HepG2 (cell line): Measurements from ENCODE around the gene MAPK14. TPM values are rescaled to one million over a fixed set of nuclear protein-coding genes. Genes with fewer than 3 reads are reported as not detected.

Experiments used
- CAMTA2 ChIP-seq: sonication (generic); formaldehyde crosslinking; IDR thresholded peaks from 2 replicates; pipeline ENCODE4 v1.4.0; 2020; ENCODE audit warnings: mild to moderate bottlenecking, missing genetic modification reagents, borderline replicate concordance
- ESRRA ChIP-seq: sonication (generic); formaldehyde crosslinking; IDR thresholded peaks from 2 replicates; pipeline ENCODE4 v1.5.1; 2020; ENCODE audit warnings: mild to moderate bottlenecking, low read depth, missing genetic modification reagents
- GATAD2A ChIP-seq: IDR thresholded peaks from 2 replicates; pipeline ENCODE4 v1.6.1; 2016
- HNRNPL ChIP-seq: fragments of 200-400 bp; formaldehyde crosslinking; IDR thresholded peaks from 2 replicates; pipeline ENCODE4 v1.6.1; 2017; ENCODE audit warnings: mild to moderate bottlenecking, low read depth, low read length
- HNRNPLL ChIP-seq: fragments of 200-400 bp; formaldehyde crosslinking; IDR thresholded peaks from 2 replicates; pipeline ENCODE4 v1.6.1; 2017; ENCODE audit warnings: mild to moderate bottlenecking, low read depth, low read length; ENCODE audit not compliant: poor library complexity, severe bottlenecking
- KAT2B ChIP-seq: fragments of 150-350 bp; IDR thresholded peaks from 2 replicates; pipeline ENCODE4 v1.6.1; 2014; ENCODE audit warnings: low read depth, low read length, borderline replicate concordance
- MTF2 ChIP-seq: sonication (generic); formaldehyde crosslinking; IDR thresholded peaks from 2 replicates; pipeline ENCODE4 v1.5.0; 2020; ENCODE audit warnings: missing genetic modification reagents, borderline replicate concordance
- POLR2G ChIP-seq: fragments of 200-400 bp; formaldehyde crosslinking; IDR thresholded peaks from 2 replicates; pipeline ENCODE4 v1.6.1; 2018; ENCODE audit warnings: mild to moderate bottlenecking, low read depth, low read length, moderate library complexity
- SMAD9 ChIP-seq: sonication (generic); formaldehyde crosslinking; IDR thresholded peaks from 2 replicates; pipeline ENCODE4 v1.5.1; 2020; ENCODE audit warnings: mild to moderate bottlenecking, missing genetic modification reagents
- TAF15 ChIP-seq: fragments of 200-400 bp; formaldehyde crosslinking; IDR thresholded peaks from one replicate; pipeline ENCODE4 v1.6.1; 2018; ENCODE audit warnings: mild to moderate bottlenecking, low read depth, low read length; ENCODE audit not compliant: poor library complexity, severe bottlenecking
- YEATS2 ChIP-seq: sonication (generic); formaldehyde crosslinking; IDR thresholded peaks from 2 replicates; pipeline ENCODE4 v1.4.0; 2020; ENCODE audit warnings: missing genetic modification reagents, borderline replicate concordance
- ZNF432 ChIP-seq: sonication (generic); formaldehyde crosslinking; IDR thresholded peaks from 2 replicates; pipeline ENCODE4 v1.5.0; 2020; ENCODE audit warnings: missing genetic modification reagents, mild to moderate bottlenecking, borderline replicate concordance
- ZNF549 ChIP-seq: sonication (generic); formaldehyde crosslinking; IDR thresholded peaks from 2 replicates; pipeline ENCODE4 v1.5.0; 2020; ENCODE audit warnings: missing genetic modification reagents
- ZNF652 ChIP-seq: IDR thresholded peaks from 2 replicates; pipeline ENCODE4 v1.6.1; 2016; ENCODE audit warnings: low read depth, borderline replicate concordance
- ZNF749 ChIP-seq: sonication (generic); formaldehyde crosslinking; IDR thresholded peaks from 2 replicates; pipeline ENCODE4 v1.8.0; 2022; ENCODE audit warnings: mild to moderate bottlenecking, missing genetic modification reagents, moderate library complexity, borderline replicate concordance
- ZNF891 ChIP-seq: sonication (generic); formaldehyde crosslinking; IDR thresholded peaks from 2 replicates; pipeline ENCODE4 v1.5.0; 2020; ENCODE audit warnings: mild to moderate bottlenecking, missing genetic modification reagents
- polyA plus RNA-seq, 8 experiments: library from polyadenylated mRNA; depleted of rRNA in 3 of 8; stranded (reverse) in 7 of 8; unstranded in 1 of 8; fragments of >200 nt; fragmentation: Illumina TruSeq in 4 of 8; extraction: Trizol in 4 of 8; gene quantifications; 2 replicates each; pipeline versions ENCODE4 v1.2.1 to v1.2.3, GENCODE V29; 2011 to 2016; ENCODE audit warnings: low read depth in 4 of 8, missing spikeins in 1 of 8, mixed read lengths in 1 of 8; ENCODE audit not compliant: insufficient read depth in 1 of 8
- total RNA-seq, 5 experiments: library from RNA; depleted of rRNA; stranded (reverse); fragments of >200 nt; fragmentation: Illumina TruSeq; extraction: Trizol; gene quantifications; 2 replicates each; pipeline ENCODE4 v1.2.3, GENCODE V29; 2016; ENCODE audit warnings: low read depth in 1 of 5
- TF ChIP-seq, protein P1 (sequence below): sonication (generic); IDR thresholded peaks from 2 replicates; pipeline ENCODE4 v1.6.1; 2016; ENCODE audit warnings: low read depth, borderline replicate concordance
- TF ChIP-seq, protein P2 (sequence below): sonication (generic); formaldehyde crosslinking; conservative IDR thresholded peaks from 2 replicates; pipeline ENCODE4 v1.4.0; 2020; ENCODE audit warnings: missing genetic modification reagents
- TF ChIP-seq, protein P3 (sequence below): sonication (generic); formaldehyde crosslinking; IDR thresholded peaks from 2 replicates; pipeline ENCODE4 v1.8.0; 2022; ENCODE audit warnings: missing genetic modification reagents, mild to moderate bottlenecking, borderline replicate concordance
- TF ChIP-seq, protein P4 (sequence below): sonication (generic); formaldehyde crosslinking; conservative IDR thresholded peaks from 2 replicates; pipeline ENCODE4 v1.4.0; 2020; ENCODE audit warnings: missing genetic modification reagents
- TF ChIP-seq, protein P5 (sequence below): sonication (generic); formaldehyde crosslinking; IDR thresholded peaks from 2 replicates; pipeline ENCODE4 v1.8.1; 2023; ENCODE audit warnings: mild to moderate bottlenecking, missing genetic modification reagents

Gene MAPK14
- total and polyA plus RNA-seq, 2 of the 13 experiments (the other 11 are each of a cell fraction or from before 2014, with no cell fraction given), result 66.3 to 67.3 TPM

- TF ChIP-seq CAMTA2 (CRISPR knock-in tag) (no peak), GATAD2A (peak; percentile 89), ZNF891 (no peak; the same call in 1 of the 2 replicates), HNRNPLL (peak; percentile 69), SMAD9 (CRISPR knock-in tag) (no peak), ZNF432 (CRISPR knock-in tag) (no peak), KAT2B (no peak), ZNF749 (CRISPR knock-in tag) (peak; percentile 45), MTF2 (CRISPR knock-in tag) (peak; percentile 76; the same call in 1 of the 2 replicates), ZNF549 (CRISPR knock-in tag) (no peak), ESRRA (CRISPR knock-in tag) (no peak; the same call in 1 of the 2 replicates), TAF15 (no peak), YEATS2 (CRISPR knock-in tag) (peak; percentile 97), POLR2G (peak; percentile 99), HNRNPL (no peak), ZNF652 (CRISPR knock-in tag) (peak; percentile 64; the same call in 1 of the 2 replicates)
- TF ChIP-seq, protein P1, sequence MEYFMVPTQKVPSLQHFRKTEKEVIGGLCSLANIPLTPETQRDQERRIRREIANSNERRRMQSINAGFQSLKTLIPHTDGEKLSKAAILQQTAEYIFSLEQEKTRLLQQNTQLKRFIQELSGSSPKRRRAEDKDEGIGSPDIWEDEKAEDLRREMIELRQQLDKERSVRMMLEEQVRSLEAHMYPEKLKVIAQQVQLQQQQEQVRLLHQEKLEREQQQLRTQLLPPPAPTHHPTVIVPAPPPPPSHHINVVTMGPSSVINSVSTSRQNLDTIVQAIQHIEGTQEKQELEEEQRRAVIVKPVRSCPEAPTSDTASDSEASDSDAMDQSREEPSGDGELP, result peak; percentile 70
- TF ChIP-seq, protein P2, sequence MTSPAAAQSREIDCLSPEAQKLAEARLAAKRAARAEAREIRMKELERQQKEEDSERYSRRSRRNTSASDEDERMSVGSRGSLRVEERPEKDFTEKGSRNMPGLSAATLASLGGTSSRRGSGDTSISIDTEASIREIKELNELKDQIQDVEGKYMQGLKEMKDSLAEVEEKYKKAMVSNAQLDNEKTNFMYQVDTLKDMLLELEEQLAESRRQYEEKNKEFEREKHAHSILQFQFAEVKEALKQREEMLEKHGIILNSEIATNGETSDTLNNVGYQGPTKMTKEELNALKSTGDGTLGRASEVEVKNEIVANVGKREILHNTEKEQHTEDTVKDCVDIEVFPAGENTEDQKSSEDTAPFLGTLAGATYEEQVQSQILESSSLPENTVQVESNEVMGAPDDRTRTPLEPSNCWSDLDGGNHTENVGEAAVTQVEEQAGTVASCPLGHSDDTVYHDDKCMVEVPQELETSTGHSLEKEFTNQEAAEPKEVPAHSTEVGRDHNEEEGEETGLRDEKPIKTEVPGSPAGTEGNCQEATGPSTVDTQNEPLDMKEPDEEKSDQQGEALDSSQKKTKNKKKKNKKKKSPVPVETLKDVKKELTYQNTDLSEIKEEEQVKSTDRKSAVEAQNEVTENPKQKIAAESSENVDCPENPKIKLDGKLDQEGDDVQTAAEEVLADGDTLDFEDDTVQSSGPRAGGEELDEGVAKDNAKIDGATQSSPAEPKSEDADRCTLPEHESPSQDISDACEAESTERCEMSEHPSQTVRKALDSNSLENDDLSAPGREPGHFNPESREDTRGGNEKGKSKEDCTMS (CRISPR knock-in tag), result no peak; the same call in 1 of the 2 replicates
- TF ChIP-seq, protein P3, sequence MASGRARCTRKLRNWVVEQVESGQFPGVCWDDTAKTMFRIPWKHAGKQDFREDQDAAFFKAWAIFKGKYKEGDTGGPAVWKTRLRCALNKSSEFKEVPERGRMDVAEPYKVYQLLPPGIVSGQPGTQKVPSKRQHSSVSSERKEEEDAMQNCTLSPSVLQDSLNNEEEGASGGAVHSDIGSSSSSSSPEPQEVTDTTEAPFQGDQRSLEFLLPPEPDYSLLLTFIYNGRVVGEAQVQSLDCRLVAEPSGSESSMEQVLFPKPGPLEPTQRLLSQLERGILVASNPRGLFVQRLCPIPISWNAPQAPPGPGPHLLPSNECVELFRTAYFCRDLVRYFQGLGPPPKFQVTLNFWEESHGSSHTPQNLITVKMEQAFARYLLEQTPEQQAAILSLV (CRISPR knock-in tag), result no peak; the same call in 1 of the 2 replicates
- TF ChIP-seq, protein P4, sequence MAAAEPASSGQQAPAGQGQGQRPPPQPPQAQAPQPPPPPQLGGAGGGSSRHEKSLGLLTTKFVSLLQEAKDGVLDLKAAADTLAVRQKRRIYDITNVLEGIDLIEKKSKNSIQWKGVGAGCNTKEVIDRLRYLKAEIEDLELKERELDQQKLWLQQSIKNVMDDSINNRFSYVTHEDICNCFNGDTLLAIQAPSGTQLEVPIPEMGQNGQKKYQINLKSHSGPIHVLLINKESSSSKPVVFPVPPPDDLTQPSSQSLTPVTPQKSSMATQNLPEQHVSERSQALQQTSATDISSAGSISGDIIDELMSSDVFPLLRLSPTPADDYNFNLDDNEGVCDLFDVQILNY (CRISPR knock-in tag), result peak; percentile 33; the same call in 1 of the 2 replicates
- TF ChIP-seq, protein P5, sequence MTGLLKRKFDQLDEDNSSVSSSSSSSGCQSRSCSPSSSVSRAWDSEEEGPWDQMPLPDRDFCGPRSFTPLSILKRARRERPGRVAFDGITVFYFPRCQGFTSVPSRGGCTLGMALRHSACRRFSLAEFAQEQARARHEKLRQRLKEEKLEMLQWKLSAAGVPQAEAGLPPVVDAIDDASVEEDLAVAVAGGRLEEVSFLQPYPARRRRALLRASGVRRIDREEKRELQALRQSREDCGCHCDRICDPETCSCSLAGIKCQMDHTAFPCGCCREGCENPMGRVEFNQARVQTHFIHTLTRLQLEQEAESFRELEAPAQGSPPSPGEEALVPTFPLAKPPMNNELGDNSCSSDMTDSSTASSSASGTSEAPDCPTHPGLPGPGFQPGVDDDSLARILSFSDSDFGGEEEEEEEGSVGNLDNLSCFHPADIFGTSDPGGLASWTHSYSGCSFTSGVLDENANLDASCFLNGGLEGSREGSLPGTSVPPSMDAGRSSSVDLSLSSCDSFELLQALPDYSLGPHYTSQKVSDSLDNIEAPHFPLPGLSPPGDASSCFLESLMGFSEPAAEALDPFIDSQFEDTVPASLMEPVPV (CRISPR knock-in tag), result no peak; the same call in none of the 2 replicates
Observed at GRCh38 chr6:36027501-36028087, at the start of gene MAPK14 (continued).
